Measurements from ENCODE around the gene THSD8. TPM values are rescaled to one million over a fixed set of nuclear protein-coding genes. Genes with fewer than 3 reads are reported as not detected.

Gene THSD8
- total RNA-seq, 2 experiments from 2014 or later = 31.1 to 36.2 TPM

- ChIA-PET CTCF (interaction anchor here (0.8 to 17.4 kb wide), 29 partner anchors 10 to 178 kb away, joined by 3 to 480 read pairs (median 5); partner anchors contain the start of genes DNASE2, FBXW9, GET3 and JUNB), POLR2A (interaction anchor here (0.7 to 2.9 kb wide), 6 partner anchors 13 to 37 kb away, joined by 3 to 9 read pairs (median 4); no protein-coding TSS in a partner anchor)
- no peak for TF ChIP-seq CTCF (IDR thresholded peaks at IDR 0.05)
- no peak overlapping the region for H3K4me3 Mint-ChIP-seq
- intact Hi-C loops (cut with micrococcal nuclease) = loop anchor here (2.0 to 5.0 kb wide), 2 partner anchors 37 to 88 kb away; no protein-coding TSS in a partner anchor
- DNase-seq = no peak
- no peaks in the 10 kb centered on the region for H3K36me3 Mint-ChIP-seq (ENCODE audit: low read depth)
- no peak overlapping the region for H3K27ac Mint-ChIP-seq
- peaks cover 10% of the 10 kb centered on the region for H3K4me1 Mint-ChIP-seq (ENCODE audit: low read depth)
- ATAC-seq = no peak
- no peaks in the 10 kb centered on the region for H3K9me3 Mint-ChIP-seq
- peaks cover 12% of the 10 kb centered on the region for H3K27me3 Mint-ChIP-seq
Measured at GRCh38 chr19:12759686-12760085, 42.2 kb upstream of the THSD8 start.

GRCh38 chr19:12763100-12763499 is 38.8 kb upstream of the THSD8 start:
- H3K4me3 Mint-ChIP-seq = no peak overlapping the region
- H3K27me3 Mint-ChIP-seq = peaks cover 4% of the 10 kb centered on the region
- H3K4me1 Mint-ChIP-seq (ENCODE audit: low read depth) = peaks cover 6% of the 10 kb centered on the region
- ChIA-PET POLR2A (interaction anchor here (0.6 to 1.6 kb wide), 6 partner anchors 14 to 49 kb away, joined by 3 to 4 read pairs (median 3); partner anchors contain the start of gene JUNB), CTCF (interaction anchor here (1.2 to 17.4 kb wide), 7 partner anchors 9 to 127 kb away, joined by 3 to 480 read pairs (median 5); partner anchors contain the start of genes GCDH, JUNB, PRDX2 and THSD8)
- intact Hi-C loops (cut with micrococcal nuclease) = loop anchor here (5.0 kb wide), 1 partner anchor 84 kb away; no protein-coding TSS in a partner anchor
- no peak overlapping the region for H3K27ac Mint-ChIP-seq
- H3K36me3 Mint-ChIP-seq (ENCODE audit: low read depth) = peaks cover 2% of the 10 kb centered on the region
- DNase-seq (no peak), ATAC-seq (no peak)
- TF ChIP-seq CTCF (IDR thresholded peaks at IDR 0.05) = no peak
- no peaks in the 10 kb centered on the region for H3K9me3 Mint-ChIP-seq

GRCh38 chr19:12764698-12765097 is 37.2 kb upstream of the THSD8 start:
- no peak for TF ChIP-seq CTCF (IDR thresholded peaks at IDR 0.05)
- H3K9me3 Mint-ChIP-seq = no peaks in the 10 kb centered on the region
- ChIA-PET CTCF (interaction anchor here (1.0 to 17.4 kb wide), 13 partner anchors 9 to 86 kb away, joined by 3 to 480 read pairs (median 5); partner anchors contain the start of genes FBXW9, JUNB, PRDX2 and RNASEH2A), POLR2A (interaction anchor here (1.4 to 3.0 kb wide), 3 partner anchors 29 to 68 kb away, joined by 4 to 10 read pairs (median 9); partner anchors contain the start of genes PRDX2 and THSD8)
- no peak overlapping the region for H3K27ac Mint-ChIP-seq
- H3K4me3 Mint-ChIP-seq = no peak overlapping the region
- H3K4me1 Mint-ChIP-seq (ENCODE audit: low read depth) = peaks cover 4% of the 10 kb centered on the region
- intact Hi-C loops (cut with micrococcal nuclease) = loop anchor here (5.0 kb wide), 1 partner anchor 83 kb away; no protein-coding TSS in a partner anchor
- H3K36me3 Mint-ChIP-seq (ENCODE audit: low read depth) = peaks cover 2% of the 10 kb centered on the region
- DNase-seq (no peak), ATAC-seq (no peak)
- no peaks in the 10 kb centered on the region for H3K27me3 Mint-ChIP-seq

GRCh38 chr19:12766051-12766521 is 35.8 kb upstream of the THSD8 start:
- intact Hi-C loops (cut with micrococcal nuclease) = no loop called here
- Mint-ChIP-seq H3K9me3 (no peaks in the 10 kb centered on the region), H3K4me1 (ENCODE audit: low read depth) (peaks cover 3% of the 10 kb centered on the region), H3K4me3 (no peak overlapping the region), H3K27me3 (no peaks in the 10 kb centered on the region), H3K27ac (no peak overlapping the region), H3K36me3 (ENCODE audit: low read depth) (peaks cover 2% of the 10 kb centered on the region)
- POLR2A ChIA-PET = interaction anchor here (0.8 to 3.0 kb wide), 6 partner anchors 9 to 36 kb away, joined by 4 to 10 read pairs (median 4); partner anchors contain the start of genes HOOK2, JUNB, PRDX2 and THSD8
- DNase-seq (peak; percentile 81), ATAC-seq (peak; percentile 61)
- CTCF ChIA-PET = interaction anchor here (0.5 to 17.4 kb wide), 27 partner anchors 9 to 199 kb away, joined by 3 to 480 read pairs (median 5); partner anchors contain the start of genes DNASE2, HOOK2, JUNB and PRDX2
- peak; percentile 69 for TF ChIP-seq CTCF (IDR thresholded peaks at IDR 0.05)

- ATAC-seq = no peak
- H3K4me1 Mint-ChIP-seq (ENCODE audit: low read depth) = peaks cover 3% of the 10 kb centered on the region
- no peaks in the 10 kb centered on the region for H3K9me3 Mint-ChIP-seq
- DNase-seq = no peak
- no peak overlapping the region for H3K4me3 Mint-ChIP-seq
- H3K27ac Mint-ChIP-seq = no peak overlapping the region
- CTCF ChIA-PET = interaction anchor here (1.0 to 17.4 kb wide), 9 partner anchors 10 to 110 kb away, joined by 3 to 480 read pairs (median 5); partner anchors contain the start of genes JUNB, PRDX2, RTBDN and THSD8
- H3K27me3 Mint-ChIP-seq = no peaks in the 10 kb centered on the region
- TF ChIP-seq CTCF (IDR thresholded peaks at IDR 0.05) = no peak
- H3K36me3 Mint-ChIP-seq (ENCODE audit: low read depth) = peaks cover 2% of the 10 kb centered on the region
- intact Hi-C loops (cut with micrococcal nuclease) = no loop called here
- POLR2A ChIA-PET = interaction anchor here (0.6 to 3.0 kb wide), 5 partner anchors 11 to 35 kb away, joined by 3 to 9 read pairs (median 3); partner anchors contain the start of genes JUNB, PRDX2 and THSD8
Measured at GRCh38 chr19:12767150-12767549, 34.7 kb upstream of the THSD8 start.

Measured in activated CD8-positive, alpha-beta T cell treated with anti-CD3 and anti-CD28 coated beads for 36 hours (primary cell).